NCI-H510A treated with DMSO at 0.1 percent for 48 hours (cell line): ENCODE results near the gene TNNC2.
"Not testable (repeated sequence)": the region's sequence is repeated elsewhere in the genome, so short reads cannot be mapped to it uniquely, and the experiment has no call there.

Source experiments
- DNase-seq: peaks from one replicate; lab custom pipeline; 2025; lab: John Stamatoyannopoulos, UW

The TNNC2 gene

DNA sequence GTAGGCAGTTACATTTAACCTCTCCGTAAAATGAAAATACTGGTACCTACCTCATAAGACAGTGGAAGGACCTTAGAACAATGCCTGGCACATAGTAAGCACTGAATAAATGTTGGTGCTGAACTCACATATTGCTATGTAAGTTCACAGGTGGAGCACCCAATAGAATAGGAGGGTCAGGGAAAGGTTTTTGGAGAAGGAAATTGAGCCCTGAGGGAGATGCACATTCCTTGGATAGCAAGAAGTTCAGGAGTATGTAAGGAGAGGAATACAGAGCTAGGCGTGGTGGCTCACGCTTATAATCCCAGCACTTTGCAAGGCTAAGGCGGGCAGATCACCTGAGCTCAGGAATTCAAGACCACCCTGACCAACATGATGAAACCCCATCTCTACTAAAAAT, 7.6 kb downstream of the TNNC2 start:
- DNase-seq = no peak

DNA sequence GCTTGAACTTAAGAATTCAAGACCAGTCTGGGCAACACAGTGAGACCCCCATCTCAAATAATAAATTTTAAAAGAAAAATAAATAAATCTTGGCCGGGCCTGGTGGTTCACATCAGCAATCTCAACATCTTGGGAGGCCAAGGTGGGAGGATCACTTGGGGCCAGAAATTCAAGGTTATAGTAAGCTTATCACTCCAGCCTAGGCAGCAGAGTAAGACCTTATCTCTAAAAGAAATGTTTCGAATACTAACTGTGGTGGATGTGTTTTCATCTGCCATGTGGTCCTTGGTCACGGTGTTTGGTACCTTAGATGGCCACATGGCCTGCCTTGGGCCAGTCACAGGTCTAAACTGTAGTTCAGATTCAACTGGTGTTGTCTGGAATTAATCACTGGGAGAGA, 8.9 kb downstream of the TNNC2 start:
- DNase-seq = no peak

DNA sequence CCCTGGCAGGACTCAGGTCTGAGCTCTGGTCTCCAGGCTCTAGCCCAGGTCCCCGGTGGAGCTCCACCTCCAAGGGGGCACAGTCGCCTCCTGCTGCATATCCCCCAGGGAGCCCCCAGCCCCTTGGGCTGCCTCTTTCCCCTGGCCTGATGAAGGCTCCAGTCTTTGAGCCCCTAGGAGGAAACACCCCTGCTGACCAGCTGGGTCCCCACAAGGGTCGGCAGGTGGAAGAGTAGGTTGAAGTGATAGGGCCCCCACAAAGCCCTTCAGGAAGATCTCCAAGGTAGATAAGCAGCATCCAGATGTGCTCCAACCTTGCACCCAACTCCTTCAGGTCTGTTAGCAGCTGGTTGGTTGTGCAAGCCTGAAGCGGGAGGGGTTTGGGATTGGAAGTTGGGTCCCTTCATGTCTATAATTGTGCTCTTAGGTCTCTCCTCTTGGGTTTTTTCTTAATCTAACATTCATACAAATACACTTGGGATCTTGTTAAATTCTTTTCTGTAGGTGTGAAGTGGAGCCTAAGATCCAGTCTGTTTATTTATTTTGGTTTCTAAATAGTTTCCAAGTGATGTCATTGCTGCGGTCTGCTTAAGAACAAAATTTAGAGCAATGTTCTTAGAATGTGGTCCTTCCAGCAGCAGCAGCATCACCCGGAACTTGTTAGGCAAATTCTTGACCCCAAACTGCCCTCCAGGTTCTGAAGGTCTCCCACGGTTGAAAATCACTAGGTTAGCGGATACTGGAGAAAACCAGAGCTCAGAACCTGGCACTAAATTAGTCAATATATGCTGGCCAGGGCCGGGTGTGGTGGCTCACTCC, 9.5 kb downstream of the TNNC2 start:
- no peak for DNase-seq

DNA sequence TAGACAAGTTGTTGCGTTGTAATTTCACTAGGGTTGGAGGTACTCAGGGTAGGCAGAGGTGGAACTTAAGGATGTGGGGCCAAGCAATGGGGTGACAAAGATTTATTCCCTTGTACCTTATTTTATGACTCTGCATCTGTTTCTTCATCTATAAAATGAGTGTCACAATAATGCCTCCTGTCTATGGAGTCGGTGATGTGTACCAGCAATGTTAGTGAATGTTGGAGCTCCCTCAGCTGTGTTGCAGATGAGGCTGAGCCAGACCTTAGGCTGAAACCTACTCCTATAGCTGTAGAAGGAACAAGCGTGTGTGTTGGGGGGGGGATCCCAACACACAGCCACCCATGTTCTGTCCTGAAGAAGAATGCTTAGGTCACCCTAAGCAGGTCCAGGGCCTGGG, 10.2 kb downstream of the TNNC2 start:
- DNase-seq = no peak

DNA sequence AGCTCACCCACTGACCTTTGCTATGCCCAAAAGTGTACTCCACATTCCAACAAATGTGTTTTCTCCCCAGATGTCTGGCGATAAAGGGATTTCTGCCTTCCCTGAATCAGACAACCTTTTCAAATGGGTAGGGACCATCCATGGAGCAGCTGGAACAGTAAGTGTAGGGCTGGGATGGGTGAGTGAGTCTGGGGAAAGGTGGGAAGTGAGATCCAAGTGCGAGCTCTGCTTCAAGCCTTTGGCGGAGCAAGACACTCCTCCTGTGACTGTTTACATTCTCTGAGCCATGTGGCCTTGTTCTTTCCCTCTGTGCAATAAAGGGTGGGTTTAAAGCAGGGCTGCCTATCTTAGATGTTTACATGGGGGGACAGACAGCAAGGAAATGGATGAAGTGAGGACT, 12.8 kb downstream of the TNNC2 start:
- DNase-seq = no peak

DNA sequence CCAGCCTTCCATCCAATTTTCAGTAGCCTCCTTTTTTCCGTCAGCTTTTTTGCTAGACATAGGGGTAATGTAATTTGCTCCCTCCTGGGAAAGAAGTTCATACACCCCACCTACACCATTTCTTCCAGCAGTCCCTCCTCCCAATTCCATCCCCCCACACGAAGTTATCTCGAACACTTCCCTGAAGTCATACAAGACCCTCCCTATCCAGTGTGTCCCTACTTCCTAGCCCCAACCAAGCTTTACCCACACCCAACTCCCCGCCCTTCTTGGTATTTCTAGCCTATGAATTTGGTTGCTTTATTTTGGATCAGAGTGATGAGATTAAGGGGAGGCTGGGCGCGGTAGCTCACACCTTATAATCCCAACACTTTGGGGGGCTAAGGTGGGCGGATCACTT, 13.6 kb downstream of the TNNC2 start:
- DNase-seq = no peak

DNA sequence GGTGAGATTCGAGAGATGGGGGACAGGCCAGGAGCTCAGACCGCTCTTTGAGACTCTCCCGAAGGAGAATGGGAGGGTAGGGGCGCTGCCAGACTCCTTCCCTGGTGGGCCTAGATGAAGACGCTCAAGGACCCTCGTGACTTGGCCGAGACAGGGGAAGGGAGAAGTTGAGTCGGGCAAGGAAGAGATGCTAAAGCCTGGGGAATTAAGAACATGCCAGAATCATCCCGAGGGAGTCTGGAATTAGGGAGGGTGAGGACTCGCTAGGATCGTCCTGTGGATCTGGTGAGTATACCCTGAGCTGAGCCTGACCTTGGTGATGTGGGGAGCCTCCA, 14.1 kb downstream of the TNNC2 start:
- DNase-seq = no peak

DNA sequence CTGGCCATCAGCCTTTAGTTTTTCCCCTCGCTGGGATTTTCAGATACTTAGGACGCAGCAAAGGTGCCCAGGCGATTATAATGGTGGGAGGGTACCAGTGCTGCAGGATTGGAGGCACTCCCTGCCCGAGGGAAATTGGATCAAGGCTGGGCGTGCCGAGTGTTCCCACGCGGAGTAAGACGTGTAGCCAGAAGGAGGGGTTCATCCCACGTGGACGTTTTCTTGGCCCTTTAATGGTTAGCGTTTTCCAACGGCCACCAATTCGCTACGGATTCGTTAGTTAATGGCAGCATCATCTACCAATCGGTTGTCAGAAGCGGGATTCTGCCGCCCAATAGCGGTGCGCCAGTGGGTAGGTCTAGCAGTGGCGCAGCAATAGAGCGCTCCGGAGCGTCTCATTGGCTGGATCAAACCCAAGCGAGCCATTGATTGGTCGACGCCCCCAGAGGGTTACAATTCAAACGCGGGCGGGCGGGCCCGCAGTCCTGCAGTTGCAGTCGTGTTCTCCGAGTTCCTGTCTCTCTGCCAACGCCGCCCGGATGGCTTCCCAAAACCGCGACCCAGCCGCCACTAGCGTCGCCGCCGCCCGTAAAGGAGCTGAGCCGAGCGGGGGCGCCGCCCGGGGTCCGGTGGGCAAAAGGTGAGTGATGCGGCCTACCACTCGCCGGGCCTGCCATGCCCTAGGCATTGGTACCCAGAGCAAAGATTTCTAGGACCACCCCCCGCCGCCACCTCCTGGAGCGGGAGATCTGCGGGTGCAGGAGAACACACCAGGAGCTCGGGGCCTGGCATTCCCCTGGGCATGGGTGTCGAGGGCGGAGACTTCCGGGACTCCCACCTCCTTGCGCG, 14.7 kb downstream of the TNNC2 start, which contains the start of gene UBE2C:
UBE2C (plus strand) TSS at position 488 of the 849 bp plus-strand sequence; CDS start at position 540, 52 bp downstream.
- peak; percentile 98 for DNase-seq

DNA sequence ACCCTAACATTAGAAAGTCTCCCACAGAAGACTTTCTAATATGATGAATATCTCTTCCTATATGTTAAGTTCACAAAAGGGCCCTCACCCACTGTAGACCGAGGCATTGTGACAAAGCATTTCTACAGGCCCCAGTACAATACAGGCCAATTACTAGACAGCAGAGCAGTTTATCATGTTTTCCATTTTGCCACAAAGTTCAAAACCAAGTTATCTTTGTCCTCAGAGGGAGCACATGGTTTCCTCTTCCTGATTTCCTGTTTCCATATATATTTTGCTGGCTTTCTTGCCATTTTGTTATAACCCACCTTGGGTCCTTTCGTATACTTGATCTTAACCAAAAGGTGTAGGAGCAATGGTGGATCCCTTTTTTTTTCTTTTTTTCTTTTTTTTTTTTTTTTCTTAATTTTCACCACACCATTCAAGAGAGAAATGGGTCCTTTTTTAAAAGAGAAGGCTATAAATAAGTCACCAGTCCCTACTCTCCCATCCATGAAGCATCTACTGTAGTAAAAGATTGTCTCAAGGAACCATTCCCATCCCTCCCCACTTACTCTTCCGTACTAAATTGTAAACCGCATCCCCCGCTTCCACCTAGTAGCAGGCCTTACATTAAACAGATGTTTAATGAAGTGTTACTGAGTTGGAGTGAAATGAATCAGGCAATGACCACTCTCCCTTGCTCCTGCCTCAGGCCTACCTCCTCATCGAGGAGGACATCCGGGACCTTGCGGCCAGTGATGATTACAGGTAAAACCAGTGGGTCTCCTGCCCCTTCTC, 16.7 kb downstream of the TNNC2 start:
- DNase-seq = no peak

DNA sequence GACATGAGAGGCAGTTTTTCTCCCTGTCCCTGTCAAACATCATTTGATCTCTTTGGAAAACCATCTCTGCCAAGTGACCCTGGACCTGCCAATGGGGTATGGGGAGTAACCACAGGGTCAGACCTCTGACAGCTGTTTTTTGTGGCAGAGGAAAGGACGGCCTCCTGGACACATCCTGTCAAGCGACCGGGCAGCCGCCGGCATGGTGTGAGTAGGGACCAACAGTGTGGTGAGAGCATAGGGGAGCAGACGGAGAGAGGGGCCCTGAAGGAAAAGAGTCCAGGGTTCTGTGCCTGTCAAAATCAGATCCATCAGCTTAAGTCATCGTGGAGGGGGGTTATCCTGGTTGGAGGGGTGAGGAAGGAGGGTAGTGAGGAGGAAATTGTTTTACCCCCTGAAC, 25.3 kb downstream of the TNNC2 start:
- no peak for DNase-seq

DNA sequence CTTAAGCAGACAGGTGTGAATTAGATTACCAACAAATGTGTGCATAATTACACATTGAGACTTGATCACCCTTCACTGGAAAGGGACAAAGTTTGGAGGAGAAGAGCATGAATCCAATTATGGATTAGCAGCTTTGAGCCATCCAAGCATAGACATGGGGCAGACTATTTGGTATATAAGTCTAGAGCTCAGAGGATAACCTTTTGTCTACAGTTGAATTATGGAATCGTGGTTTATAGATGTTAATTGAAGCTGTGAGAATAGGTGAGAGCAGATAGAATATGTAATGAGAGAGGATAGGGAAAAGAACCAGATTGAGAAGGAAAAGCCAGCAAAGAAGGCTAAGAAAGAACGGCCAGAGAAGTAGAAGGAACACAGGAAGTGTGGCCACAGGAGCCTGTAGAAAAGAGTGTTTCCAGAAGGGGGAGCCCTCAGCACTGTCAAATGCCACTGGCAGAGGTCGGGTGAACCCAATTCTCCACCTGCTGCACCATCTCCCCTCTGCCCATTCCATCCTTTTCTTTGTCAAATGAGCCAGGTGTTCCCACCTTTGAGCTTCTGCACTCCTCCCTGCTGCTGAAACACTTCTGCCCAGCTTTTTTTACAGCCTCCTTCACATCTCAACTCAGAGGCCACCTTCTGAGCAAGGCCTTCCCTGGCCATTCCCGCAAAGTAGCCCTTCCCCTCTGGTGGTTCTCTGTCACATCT, 28.0 kb downstream of the TNNC2 start:
- peak; percentile 77 for DNase-seq

DNA sequence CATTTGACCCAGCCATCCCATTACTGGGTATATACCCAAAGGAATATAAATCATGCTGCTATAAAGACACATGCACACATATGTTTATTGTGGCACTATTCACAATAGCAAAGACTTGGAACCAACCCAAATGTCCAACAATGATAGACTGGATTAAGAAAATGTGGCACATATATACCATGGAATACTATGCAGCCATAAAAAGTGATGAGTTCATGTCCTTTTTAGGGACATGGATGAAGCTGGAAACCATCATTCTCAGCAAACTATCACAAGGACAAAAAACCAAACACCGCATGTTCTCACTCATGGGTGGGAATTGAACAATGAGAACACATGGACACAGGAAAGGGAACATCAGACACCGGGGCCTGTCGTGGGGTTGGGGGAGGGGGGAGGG, 29.2 kb downstream of the TNNC2 start:
- DNase-seq = not testable (repeated sequence)

DNA sequence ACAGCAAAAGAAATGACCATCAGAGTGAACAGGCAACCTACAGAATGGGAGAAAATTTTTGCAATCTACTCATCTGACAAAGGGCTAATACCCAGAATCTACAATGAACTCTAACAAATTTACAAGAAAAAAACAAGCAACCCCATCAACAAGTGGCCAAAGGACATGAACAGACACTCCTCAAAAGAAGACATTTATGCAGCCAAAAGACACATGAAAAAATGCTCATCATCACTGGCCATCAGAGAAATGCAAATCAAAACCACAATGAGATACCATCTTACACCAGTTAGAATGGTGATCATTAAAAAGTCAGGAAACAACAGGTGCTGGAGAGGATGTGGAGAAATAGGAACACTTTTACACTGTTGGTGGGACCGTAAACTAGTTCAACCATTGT, 29.6 kb downstream of the TNNC2 start:
- DNase-seq = not testable (repeated sequence)

DNA sequence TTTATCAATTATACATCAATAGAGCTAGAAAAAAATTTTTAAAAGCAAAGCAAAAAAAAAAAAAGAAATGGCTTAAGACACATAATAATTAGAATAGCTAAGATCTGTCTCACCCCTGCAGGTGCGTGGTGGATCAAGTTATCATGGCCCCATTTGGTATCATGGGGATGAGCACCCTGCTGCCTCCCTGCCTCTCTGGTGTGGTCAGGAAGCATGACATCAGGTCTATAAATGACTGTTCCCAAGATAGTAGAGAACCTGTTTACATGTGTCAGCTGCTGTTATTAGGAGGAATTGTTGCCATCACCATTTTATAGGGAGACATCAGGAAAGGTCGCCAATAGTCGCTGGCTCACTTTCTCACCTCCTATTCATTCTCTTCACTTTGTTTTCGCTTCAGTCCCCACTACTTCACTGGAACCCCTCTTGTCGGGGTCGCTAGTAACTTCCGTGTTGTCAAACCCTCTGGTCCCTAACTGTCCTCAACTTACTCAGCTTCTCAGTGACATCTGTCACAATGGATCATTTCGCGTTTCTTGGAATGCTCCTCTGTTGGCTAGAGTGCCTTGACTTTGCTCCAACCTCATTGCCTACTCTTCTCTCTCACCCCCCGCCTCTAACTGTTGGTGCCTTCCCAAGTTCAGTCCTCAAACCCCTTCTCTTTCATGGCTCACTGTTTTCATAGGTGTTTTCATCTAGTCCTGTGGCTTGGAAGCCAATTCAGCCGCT, 30.6 kb downstream of the TNNC2 start:
- no peak for DNase-seq

DNA sequence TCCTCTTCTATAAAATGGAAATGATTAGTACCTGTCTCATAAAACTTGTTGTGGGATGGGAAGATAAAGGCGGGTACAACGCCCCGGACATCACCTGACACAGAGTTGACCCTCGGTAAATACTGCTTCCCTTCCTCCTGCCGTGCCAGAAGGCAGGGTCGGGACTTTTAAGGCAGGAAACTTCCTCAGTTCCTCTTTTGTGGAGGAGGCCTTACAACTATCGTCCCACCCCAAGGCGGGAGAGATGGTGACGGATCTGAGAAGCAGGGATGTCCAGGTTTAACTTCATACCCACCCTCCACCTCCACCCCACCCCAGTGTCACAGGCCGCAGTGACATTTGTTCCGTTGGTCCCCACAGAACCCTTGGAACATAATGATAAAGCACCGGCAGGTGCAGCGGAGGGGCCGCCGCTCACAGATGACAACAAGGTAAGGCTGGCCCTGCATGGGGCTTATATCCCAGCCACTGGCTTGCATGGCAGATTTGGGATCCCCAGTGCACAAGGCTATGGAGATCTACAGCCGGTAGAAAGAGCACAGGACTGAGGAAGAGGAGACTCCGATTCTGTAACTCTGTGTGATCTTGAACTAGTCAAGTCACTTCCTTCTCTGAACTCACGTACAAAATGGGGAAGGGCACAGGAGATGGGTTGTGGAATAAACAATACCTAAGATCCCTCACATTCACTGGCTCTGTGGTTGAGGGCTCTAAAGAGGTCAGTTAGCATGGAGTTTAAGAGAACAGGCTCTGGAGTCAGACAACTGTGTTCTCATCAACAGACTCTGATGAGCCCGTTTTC, 34.6 kb downstream of the TNNC2 start:
- no peak for DNase-seq

DNA sequence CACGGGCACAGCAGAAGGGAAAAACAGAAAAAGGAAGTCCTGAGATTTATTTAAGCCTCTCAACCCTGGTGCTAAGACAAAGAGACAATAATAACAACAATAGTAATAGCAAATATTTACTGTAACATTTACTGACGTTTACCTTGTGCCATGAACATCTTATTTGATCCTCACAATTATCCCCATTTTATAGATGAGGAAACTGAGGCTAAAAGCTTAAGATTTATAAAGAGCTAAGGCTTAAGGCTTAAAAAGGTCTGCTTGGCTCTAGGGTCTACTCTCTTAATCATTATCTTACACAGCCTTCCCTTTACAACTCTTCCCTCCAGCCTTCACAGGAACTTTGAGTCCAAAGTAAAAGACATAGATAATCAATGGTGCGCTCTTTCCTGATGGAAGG, 38.8 kb downstream of the TNNC2 start:
- DNase-seq = no peak

DNA sequence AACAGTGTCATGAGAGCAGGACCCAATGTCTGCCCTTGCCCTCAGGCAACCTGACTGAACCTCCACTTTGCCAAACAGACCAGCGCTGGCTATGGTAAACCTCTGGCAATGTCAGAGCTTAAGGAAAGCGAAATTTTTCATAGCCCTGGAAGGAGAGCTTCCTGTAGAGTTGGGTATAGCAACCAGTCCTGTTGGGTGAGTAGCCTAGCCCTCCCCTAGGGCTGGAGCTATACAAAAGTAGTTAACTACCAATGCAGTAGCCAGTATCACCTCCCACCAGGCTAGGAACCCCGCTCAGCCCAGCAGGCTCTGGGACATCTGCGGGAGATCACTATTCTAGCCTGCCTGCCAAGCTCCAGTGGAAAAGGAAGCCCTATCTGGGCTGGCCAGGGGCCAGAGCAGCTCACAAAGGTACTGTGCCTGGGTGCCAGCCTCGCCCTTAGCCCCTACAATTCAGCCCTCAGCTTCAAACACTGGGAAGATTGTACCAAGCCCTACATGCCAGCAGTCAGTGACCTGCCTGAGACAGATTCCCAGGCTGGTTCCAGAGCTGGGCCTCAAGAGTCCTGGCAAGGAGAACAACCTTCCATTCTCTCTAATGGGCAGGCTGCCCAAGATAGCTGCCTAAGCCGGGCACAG, 43.3 kb downstream of the TNNC2 start:
- no peak for DNase-seq

DNA sequence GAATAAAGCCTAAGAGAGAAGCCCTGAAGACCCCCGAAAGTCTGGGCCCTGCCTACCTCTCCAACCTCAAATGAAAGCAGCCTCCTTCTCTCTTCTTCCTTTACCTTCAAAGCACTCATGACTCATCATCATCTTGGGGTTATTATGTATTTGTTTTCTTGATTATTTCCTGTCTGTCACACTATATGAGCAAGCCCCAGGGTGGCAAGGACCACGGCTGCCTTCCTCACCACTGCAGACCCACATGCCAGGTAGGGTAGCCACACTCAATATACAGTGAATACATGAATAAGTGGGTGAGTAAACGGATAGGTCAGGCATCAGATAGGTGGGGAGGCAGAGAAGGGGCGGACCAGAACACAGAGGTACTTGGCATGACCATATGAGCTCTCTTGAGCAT, 44.2 kb downstream of the TNNC2 start:
- DNase-seq = peak; percentile 44

DNA sequence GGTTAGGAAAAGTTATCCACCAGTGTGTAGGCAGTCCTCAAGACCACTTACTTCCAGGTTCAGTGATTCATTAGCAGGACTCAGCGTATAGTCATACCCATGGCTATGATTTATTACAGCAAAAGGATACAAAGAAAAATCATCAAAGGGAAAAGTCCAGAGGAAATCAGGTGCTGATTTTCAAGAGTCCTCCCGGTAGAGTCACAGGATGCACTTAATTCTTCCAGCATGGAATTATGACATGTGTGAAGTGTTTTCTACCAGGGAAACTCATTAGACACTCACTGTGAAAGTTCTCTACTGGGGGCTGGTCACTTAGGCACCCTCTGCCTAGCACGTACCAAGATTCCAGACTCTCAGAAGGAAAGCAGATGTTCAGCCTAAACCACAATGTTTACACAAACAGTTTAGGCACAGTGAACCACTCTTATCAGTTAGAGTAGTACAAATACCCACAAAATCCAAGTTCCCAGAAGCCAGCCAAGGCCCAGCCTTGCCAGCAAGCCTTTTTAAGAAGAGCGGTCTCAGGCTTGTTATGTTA, 45.7 kb downstream of the TNNC2 start:
- peak; percentile 61 for DNase-seq

DNA sequence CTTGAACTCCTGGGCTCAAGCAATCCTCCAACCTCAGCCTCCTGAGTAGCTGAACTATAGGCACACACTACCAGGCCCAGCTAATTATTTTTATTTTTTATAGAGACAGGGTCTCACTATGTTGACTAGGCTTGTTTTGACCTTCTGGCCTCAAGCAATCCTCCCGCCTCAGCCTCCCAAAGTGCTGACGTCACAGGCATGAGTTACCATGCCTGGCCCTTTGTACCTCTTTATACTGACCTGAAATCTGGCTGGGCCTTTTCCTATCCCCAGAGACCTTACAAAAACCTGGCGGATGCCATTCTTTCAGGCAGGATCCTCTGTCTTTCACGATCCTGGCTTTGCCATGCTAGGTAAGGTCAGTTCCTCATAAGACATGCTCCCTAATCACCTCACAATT, 47.0 kb downstream of the TNNC2 start:
- DNase-seq = no peak
